ENCODE data around the gene NUCKS1. TPM values are rescaled to one million over a fixed set of nuclear protein-coding genes. Genes with fewer than 3 reads are reported as not detected.

NUCKS1 gene
- total RNA-seq, 1 experiment from 2014 or later = 101 TPM

- H3K79me2 ChIP-seq (ENCODE audit: low read length) = peaks cover 100% of the 10 kb centered on the region
- no peak for DNase-seq
- peaks cover 81% of the 10 kb centered on the region for H4K20me1 ChIP-seq (ENCODE audit: low read length)
- no peak for ATAC-seq
- no peaks in the 10 kb centered on the region for H3K9me2 ChIP-seq (replicated peaks; ENCODE audit: low read length)
- H3K9ac ChIP-seq (ENCODE audit: low read length) = no peak overlapping the region
- TF ChIP-seq CTCF (conservative IDR thresholded peaks at IDR 0.05; ENCODE audit: low read depth, low read length) (no peak), EZH2 (IDR thresholded peaks at IDR 0.05; ENCODE audit: low read length, unreplicated experiment) (no peak), EZH2phosphoT487 (IDR thresholded peaks at IDR 0.05; ENCODE audit: borderline replicate concordance, low read length) (no peak)
- no peaks in the 10 kb centered on the region for H3K27me3 ChIP-seq (ENCODE audit: low read length)
- no peaks in the 10 kb centered on the region for H3K9me3 ChIP-seq (ENCODE audit: low read length)
- H3K4me3 ChIP-seq (ENCODE audit: low read length) = no peak overlapping the region
- intact Hi-C loops (cut with micrococcal nuclease) = no loop called here
- CTCF ChIA-PET = no interaction called here
- H3K4me2 ChIP-seq (ENCODE audit: low read length) = no peak overlapping the region
- no peak overlapping the region for H2AFZ ChIP-seq (ENCODE audit: low read length)
- H3F3A ChIP-seq (ENCODE audit: low read length, unreplicated experiment) = no peaks in the 10 kb centered on the region
- H3K36me3 ChIP-seq (ENCODE audit: low read depth, low read length) = peaks cover 25% of the 10 kb centered on the region; the same call in 1 of the 2 replicates
- no TSS peak for BruUV-seq (replicated peaks)
- POLR2A ChIA-PET (ENCODE audit: unreplicated experiment) = no interaction called here
- H3K4me1 ChIP-seq (ENCODE audit: insufficient read depth, low read length) = peaks cover 21% of the 10 kb centered on the region
- H3K27ac ChIP-seq (ENCODE audit: low read length) = no peak overlapping the region
Observed at GRCh38 chr1:205744403-205744802, 5.6 kb downstream of the NUCKS1 start.

- intact Hi-C loops (cut with micrococcal nuclease) = no loop called here
- POLR2A ChIA-PET (ENCODE audit: unreplicated experiment) = no interaction called here
- CTCF ChIA-PET = no interaction called here
- no TSS peak for BruUV-seq (replicated peaks)
- TF ChIP-seq CTCF (conservative IDR thresholded peaks at IDR 0.05; ENCODE audit: low read depth, low read length) = no peak; the same call in 1 of the 2 replicates
- no peak for TF ChIP-seq EZH2 (IDR thresholded peaks at IDR 0.05; ENCODE audit: low read length, unreplicated experiment)
- no peak for TF ChIP-seq EZH2phosphoT487 (IDR thresholded peaks at IDR 0.05; ENCODE audit: borderline replicate concordance, low read length)
- H3K9ac ChIP-seq (ENCODE audit: low read length) = no peak overlapping the region
- no peaks in the 10 kb centered on the region for H3K9me3 ChIP-seq (ENCODE audit: low read length)
- no peak overlapping the region for H3K27ac ChIP-seq (ENCODE audit: low read length)
- H3K9me2 ChIP-seq (replicated peaks; ENCODE audit: low read length) = no peaks in the 10 kb centered on the region
- peaks cover 100% of the 10 kb centered on the region for H3K79me2 ChIP-seq (ENCODE audit: low read length)
- H3K4me3 ChIP-seq (ENCODE audit: low read length) = no peak overlapping the region
- H3K27me3 ChIP-seq (ENCODE audit: low read length) = no peaks in the 10 kb centered on the region
- DNase-seq (no peak), ATAC-seq (no peak)
- H3K36me3 ChIP-seq (ENCODE audit: low read depth, low read length) = peaks cover 27% of the 10 kb centered on the region; the same call in 1 of the 2 replicates
- H3F3A ChIP-seq (ENCODE audit: low read length, unreplicated experiment) = no peaks in the 10 kb centered on the region
- peaks cover 21% of the 10 kb centered on the region for H3K4me1 ChIP-seq (ENCODE audit: insufficient read depth, low read length)
- no peak overlapping the region for H2AFZ ChIP-seq (ENCODE audit: low read length)
- H4K20me1 ChIP-seq (ENCODE audit: low read length) = peaks cover 84% of the 10 kb centered on the region
- H3K4me2 ChIP-seq (ENCODE audit: low read length) = no peak overlapping the region
Observed at GRCh38 chr1:205743977-205744376, 6.0 kb downstream of the NUCKS1 start.

GRCh38 chr1:205741681-205742080, 8.3 kb downstream of the NUCKS1 start:
- POLR2A ChIA-PET (ENCODE audit: unreplicated experiment) = interaction anchor here (0.6 kb wide), 1 partner anchor 111 kb away, joined by 3 read pairs; no protein-coding TSS in a partner anchor
- Histone ChIP-seq H3K9me2 (replicated peaks; ENCODE audit: low read length) (no peaks in the 10 kb centered on the region), H2AFZ (ENCODE audit: low read length) (no peak overlapping the region), H3K4me3 (ENCODE audit: low read length) (no peak overlapping the region), H3K36me3 (ENCODE audit: low read depth, low read length) (peaks cover 14% of the 10 kb centered on the region; the same call in 1 of the 2 replicates), H3K9me3 (ENCODE audit: low read length) (no peaks in the 10 kb centered on the region), H4K20me1 (ENCODE audit: low read length) (peaks cover 80% of the 10 kb centered on the region), H3K9ac (ENCODE audit: low read length) (no peak overlapping the region), H3K79me2 (ENCODE audit: low read length) (peaks cover 99% of the 10 kb centered on the region), H3K4me2 (ENCODE audit: low read length) (no peak overlapping the region), H3K4me1 (ENCODE audit: insufficient read depth, low read length) (peaks cover 7% of the 10 kb centered on the region), H3K27me3 (ENCODE audit: low read length) (no peaks in the 10 kb centered on the region), H3K27ac (ENCODE audit: low read length) (no peak overlapping the region), H3F3A (ENCODE audit: low read length, unreplicated experiment) (no peaks in the 10 kb centered on the region)
- TF ChIP-seq CTCF (conservative IDR thresholded peaks at IDR 0.05; ENCODE audit: low read depth, low read length) (no peak), EZH2 (IDR thresholded peaks at IDR 0.05; ENCODE audit: low read length, unreplicated experiment) (no peak)
- ATAC-seq (no peak), DNase-seq (no peak)
- CTCF ChIA-PET = no interaction called here
- BruUV-seq (replicated peaks) = no TSS peak
- intact Hi-C loops (cut with micrococcal nuclease) = no loop called here

Measured in PC-3 (cell line).